SU-DHL-6 (cell line): ENCODE results near the gene CCNI.
"Not testable (repeated sequence)": the region's sequence is repeated elsewhere in the genome, so short reads cannot be mapped to it uniquely, and the experiment has no call there.

Source experiments
- CTCF ChIP-seq: fragments of 200-600 bp; sonication (generic); IDR thresholded peaks from one replicate; pipeline ENCODE4 v1.5.1; 2017; ENCODE audit warnings: antibody characterized with exemption, mild to moderate bottlenecking, low read length, moderate library complexity; ENCODE audit not compliant: insufficient read depth, poor library complexity, severe bottlenecking
- EZH2phosphoT487 ChIP-seq: fragments of 200-600 bp; sonication (generic), shearing (Covaris generic); conservative IDR thresholded peaks from 2 replicates; pipeline ENCODE4 v1.6.1; 2018; ENCODE audit warnings: mild to moderate bottlenecking, antibody characterized with exemption, low read length, moderate library complexity, mixed read lengths

- not testable (repeated sequence) for TF ChIP-seq EZH2phosphoT487, CTCF
These were observed 38.6 kb downstream of the CCNI start for GRCh38 chr4:77037168-77037567.
